IPS-20b (cell line): ENCODE results near the gene HOXA2.

Experiments
- H3K27ac ChIP-seq: one replicate; pipeline ENCODE4 v1.5.1; 2013; ENCODE audit warnings: low read length
- H3K27me3 ChIP-seq: 2 replicates; pipeline ENCODE4 v1.6.1; 2013; ENCODE audit warnings: mild to moderate bottlenecking, low read length, inconsistent platforms; ENCODE audit not compliant: insufficient read depth
- H3K36me3 ChIP-seq: 2 replicates; pipeline ENCODE4 v1.6.1; 2013; ENCODE audit warnings: low read depth, mild to moderate bottlenecking, inconsistent platforms, low read length, moderate library complexity; ENCODE audit not compliant: insufficient read depth
- H3K4me1 ChIP-seq: 2 replicates; pipeline ENCODE4 v1.6.1; 2013; ENCODE audit warnings: mild to moderate bottlenecking, control low read depth, inconsistent platforms, low read length, moderate library complexity; ENCODE audit not compliant: insufficient read depth
- H3K4me3 ChIP-seq: 2 replicates; pipeline ENCODE4 v1.5.1; 2013; ENCODE audit warnings: mild to moderate bottlenecking, low read length, inconsistent platforms
- H3K9ac ChIP-seq: 2 replicates; pipeline ENCODE4 v1.6.1; 2013; ENCODE audit warnings: low read depth, mild to moderate bottlenecking, inconsistent platforms, low read length, moderate library complexity
- H3K9me3 ChIP-seq: 2 replicates; pipeline ENCODE4 v1.6.1; 2013; ENCODE audit warnings: mild to moderate bottlenecking, low read depth, low read length, inconsistent platforms; ENCODE audit not compliant: insufficient read depth

HOXA2 gene

GRCh38 chr7:27128776-27129728, 26.6 kb upstream of the HOXA2 start:
- peaks cover 18% of the 10 kb centered on the region; the same call in 1 of the 2 replicates for H3K9me3 ChIP-seq
- no peaks in the 10 kb centered on the region for H3K4me1 ChIP-seq
- H3K4me3 ChIP-seq = no peak overlapping the region
- H3K27me3 ChIP-seq = peaks cover 100% of the 10 kb centered on the region
- no peak overlapping the region for H3K27ac ChIP-seq
- H3K9ac ChIP-seq = no peak overlapping the region
- no peaks in the 10 kb centered on the region for H3K36me3 ChIP-seq

- peaks cover 100% of the 10 kb centered on the region for H3K27me3 ChIP-seq
- H3K27ac ChIP-seq = no peak overlapping the region
- peaks cover 25% of the 10 kb centered on the region; the same call in 1 of the 2 replicates for H3K9me3 ChIP-seq
- H3K4me1 ChIP-seq = no peaks in the 10 kb centered on the region
- H3K9ac ChIP-seq = no peak overlapping the region
- H3K4me3 ChIP-seq = no peak overlapping the region
- no peaks in the 10 kb centered on the region for H3K36me3 ChIP-seq
Observed at GRCh38 chr7:27128034-27128433, 25.6 kb upstream of the HOXA2 start.

- peaks cover 25% of the 10 kb centered on the region; the same call in 1 of the 2 replicates for H3K9me3 ChIP-seq
Observed at GRCh38 chr7:27126596-27127327, 24.3 kb upstream of the HOXA2 start.

GRCh38 chr7:27125986-27126394, 23.5 kb upstream of the HOXA2 start:
- no peak overlapping the region for H3K27ac ChIP-seq
- peaks cover 100% of the 10 kb centered on the region for H3K27me3 ChIP-seq
- H3K9me3 ChIP-seq = peaks cover 25% of the 10 kb centered on the region; the same call in 1 of the 2 replicates
- no peaks in the 10 kb centered on the region for H3K4me1 ChIP-seq
- H3K4me3 ChIP-seq = no peak overlapping the region
- no peak overlapping the region for H3K9ac ChIP-seq
- no peaks in the 10 kb centered on the region for H3K36me3 ChIP-seq

More at GRCh38 chr7:27126596-27127327, 24.3 kb upstream of the HOXA2 start:
- Histone ChIP-seq H3K4me3 (no peak overlapping the region), H3K27ac (no peak overlapping the region), H3K36me3 (no peaks in the 10 kb centered on the region), H3K9ac (no peak overlapping the region), H3K27me3 (peaks cover 100% of the 10 kb centered on the region), H3K4me1 (no peaks in the 10 kb centered on the region)

- Histone ChIP-seq H3K4me3 (no peak overlapping the region), H3K4me1 (no peaks in the 10 kb centered on the region), H3K27ac (no peak overlapping the region), H3K9ac (no peak overlapping the region), H3K9me3 (peaks cover 25% of the 10 kb centered on the region; the same call in 1 of the 2 replicates), H3K27me3 (peaks cover 100% of the 10 kb centered on the region), H3K36me3 (no peaks in the 10 kb centered on the region)
Observed at GRCh38 chr7:27124902-27125689, 22.6 kb upstream of the HOXA2 start.

- Histone ChIP-seq H3K27ac (no peak overlapping the region), H3K27me3 (peaks cover 100% of the 10 kb centered on the region), H3K9ac (no peak overlapping the region), H3K4me3 (no peak overlapping the region), H3K36me3 (no peaks in the 10 kb centered on the region), H3K9me3 (peaks cover 22% of the 10 kb centered on the region; the same call in 1 of the 2 replicates), H3K4me1 (no peaks in the 10 kb centered on the region)
Observed at GRCh38 chr7:27124096-27124901, 21.8 kb upstream of the HOXA2 start.

- Histone ChIP-seq H3K36me3 (no peaks in the 10 kb centered on the region), H3K27ac (no peak overlapping the region), H3K9me3 (peaks cover 18% of the 10 kb centered on the region; the same call in 1 of the 2 replicates), H3K27me3 (peaks cover 100% of the 10 kb centered on the region), H3K4me3 (no peak overlapping the region), H3K4me1 (no peaks in the 10 kb centered on the region), H3K9ac (no peak overlapping the region)
Observed at GRCh38 chr7:27123477-27124053, 21.1 kb upstream of the HOXA2 start.

- peaks cover 100% of the 10 kb centered on the region for H3K27me3 ChIP-seq
Observed at GRCh38 chr7:27123007-27123476, 20.6 kb upstream of the HOXA2 start.

GRCh38 chr7:27122077-27122910, 19.8 kb upstream of the HOXA2 start:
- H3K4me1 ChIP-seq = no peaks in the 10 kb centered on the region
- H3K36me3 ChIP-seq = no peaks in the 10 kb centered on the region
- H3K4me3 ChIP-seq = no peak overlapping the region
- H3K27me3 ChIP-seq = peaks cover 100% of the 10 kb centered on the region
- no peak overlapping the region for H3K9ac ChIP-seq
- H3K9me3 ChIP-seq = peaks cover 18% of the 10 kb centered on the region; the same call in 1 of the 2 replicates
- H3K27ac ChIP-seq = no peak overlapping the region

More at GRCh38 chr7:27123007-27123476, 20.6 kb upstream of the HOXA2 start:
- H3K27ac ChIP-seq = no peak overlapping the region
- no peak overlapping the region for H3K4me3 ChIP-seq
- peaks cover 18% of the 10 kb centered on the region; the same call in 1 of the 2 replicates for H3K9me3 ChIP-seq
- no peak overlapping the region for H3K9ac ChIP-seq
- H3K36me3 ChIP-seq = no peaks in the 10 kb centered on the region
- H3K4me1 ChIP-seq = no peaks in the 10 kb centered on the region

GRCh38 chr7:27121684-27122076, 19.2 kb upstream of the HOXA2 start:
- Histone ChIP-seq H3K9ac (no peak overlapping the region), H3K27ac (no peak overlapping the region), H3K36me3 (no peaks in the 10 kb centered on the region), H3K4me1 (no peaks in the 10 kb centered on the region), H3K4me3 (no peak overlapping the region), H3K9me3 (peaks cover 18% of the 10 kb centered on the region; the same call in 1 of the 2 replicates), H3K27me3 (peaks cover 100% of the 10 kb centered on the region)
